Measurements from ENCODE around the gene NCKAP5.

The NCKAP5 gene

DNA sequence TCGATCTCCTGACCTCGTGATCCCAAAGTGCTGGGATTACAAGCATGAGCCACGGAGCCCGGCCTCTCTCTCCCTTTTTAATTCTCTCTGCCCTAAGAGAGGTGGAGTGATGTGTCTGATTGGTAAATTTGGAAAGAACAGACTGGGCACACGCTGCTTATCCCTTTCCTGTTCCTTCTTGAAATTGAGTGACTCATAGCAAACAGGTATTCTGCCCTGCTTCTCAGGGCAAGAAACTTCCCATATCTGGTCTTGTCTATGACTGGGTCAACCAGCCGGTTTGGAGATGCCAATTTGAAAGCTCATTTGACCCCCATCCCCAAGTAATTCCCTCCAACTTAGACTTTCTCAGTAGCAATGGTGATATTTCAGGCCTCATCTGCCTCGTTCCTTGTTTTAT, 913.3 kb downstream of the NCKAP5 start:
- H3K4me3 ChIP-seq (ENCODE audit: insufficient read length, low read depth) = no peak overlapping the region
- no peak for TF ChIP-seq ZNF274 (IDR thresholded peaks at IDR 0.05; ENCODE audit: low read depth, low read length)
- no peak for TF ChIP-seq SUZ12 (IDR thresholded peaks at IDR 0.05; ENCODE audit: extremely low read depth, insufficient read depth, insufficient read length)
- TF ChIP-seq YY1 (IDR thresholded peaks at IDR 0.05; ENCODE audit: insufficient read depth, insufficient read length) = no peak
- H3K9me3 ChIP-seq (ENCODE audit: insufficient read depth, low read length) = no peaks in the 10 kb centered on the region
- H3K27me3 ChIP-seq (ENCODE audit: insufficient read depth, insufficient read length) = no peaks in the 10 kb centered on the region
- H3K4me1 ChIP-seq (ENCODE audit: insufficient read depth, insufficient read length) = no peaks in the 10 kb centered on the region
- peaks cover 49% of the 10 kb centered on the region for H3K36me3 ChIP-seq (ENCODE audit: insufficient read depth, insufficient read length, low read length)
- H3K9ac ChIP-seq (ENCODE audit: insufficient read length, low read depth) = no peak overlapping the region
- no peak for DNase-seq (ENCODE audit: low read depth, low spot score)

DNA sequence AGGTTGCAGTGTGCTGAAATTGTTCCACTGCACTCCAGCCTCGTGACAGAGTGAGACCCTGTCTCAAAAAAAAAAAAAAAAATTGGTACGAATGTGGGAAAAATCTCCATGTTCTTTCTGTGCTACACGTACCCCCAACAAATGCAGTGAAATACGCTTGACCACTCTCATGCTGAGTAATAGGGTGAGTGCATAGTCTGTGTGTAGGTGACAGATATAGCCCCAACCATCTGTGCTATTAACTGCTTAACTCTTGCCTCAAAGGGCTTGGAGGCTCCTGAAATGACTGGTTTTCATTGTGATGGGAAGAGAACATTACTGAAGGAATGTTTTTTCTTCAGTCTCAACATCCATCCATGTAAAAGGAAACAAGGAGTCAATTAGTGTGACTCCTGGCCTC, 913.9 kb downstream of the NCKAP5 start:
- DNase-seq (ENCODE audit: low read depth, low spot score) = no peak
- Histone ChIP-seq H3K9ac (ENCODE audit: insufficient read length, low read depth) (no peak overlapping the region), H3K9me3 (ENCODE audit: insufficient read depth, low read length) (no peaks in the 10 kb centered on the region), H3K36me3 (ENCODE audit: insufficient read depth, insufficient read length, low read length) (peaks cover 43% of the 10 kb centered on the region), H3K27me3 (ENCODE audit: insufficient read depth, insufficient read length) (no peaks in the 10 kb centered on the region), H3K4me3 (ENCODE audit: insufficient read length, low read depth) (no peak overlapping the region), H3K4me1 (ENCODE audit: insufficient read depth, insufficient read length) (no peaks in the 10 kb centered on the region)
- TF ChIP-seq YY1 (IDR thresholded peaks at IDR 0.05; ENCODE audit: insufficient read depth, insufficient read length) (no peak), ZNF274 (IDR thresholded peaks at IDR 0.05; ENCODE audit: low read depth, low read length) (no peak), SUZ12 (IDR thresholded peaks at IDR 0.05; ENCODE audit: extremely low read depth, insufficient read depth, insufficient read length) (no peak)

DNA sequence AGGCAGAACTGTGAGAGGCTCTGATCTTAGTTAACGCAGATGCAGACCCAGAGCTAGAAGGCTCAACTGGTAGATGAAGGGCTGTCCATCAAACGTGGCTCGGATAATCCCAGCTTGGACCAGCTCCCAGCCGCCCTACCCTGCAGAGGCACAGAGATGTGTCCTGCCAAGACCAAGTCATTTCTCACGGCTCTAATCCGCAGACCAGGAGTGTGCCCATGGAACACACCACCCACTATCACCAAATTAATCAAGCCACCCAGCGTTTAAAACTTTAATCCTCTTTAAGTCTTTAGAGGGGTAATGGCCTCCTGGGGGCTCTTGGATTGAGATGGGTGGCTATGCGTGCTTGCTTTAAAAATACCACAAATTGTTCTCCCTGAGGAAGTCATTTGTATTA, 915.8 kb downstream of the NCKAP5 start:
- Histone ChIP-seq H3K4me3 (ENCODE audit: insufficient read length, low read depth) (no peak overlapping the region), H3K9ac (ENCODE audit: insufficient read length, low read depth) (no peak overlapping the region), H3K27me3 (ENCODE audit: insufficient read depth, insufficient read length) (no peaks in the 10 kb centered on the region), H3K4me1 (ENCODE audit: insufficient read depth, insufficient read length) (peaks cover 2% of the 10 kb centered on the region), H3K36me3 (ENCODE audit: insufficient read depth, insufficient read length, low read length) (peaks cover 33% of the 10 kb centered on the region), H3K9me3 (ENCODE audit: insufficient read depth, low read length) (no peaks in the 10 kb centered on the region)
- no peak for DNase-seq (ENCODE audit: low read depth, low spot score)
- TF ChIP-seq YY1 (IDR thresholded peaks at IDR 0.05; ENCODE audit: insufficient read depth, insufficient read length) (no peak), SUZ12 (IDR thresholded peaks at IDR 0.05; ENCODE audit: extremely low read depth, insufficient read depth, insufficient read length) (no peak), ZNF274 (IDR thresholded peaks at IDR 0.05; ENCODE audit: low read depth, low read length) (no peak)

DNA sequence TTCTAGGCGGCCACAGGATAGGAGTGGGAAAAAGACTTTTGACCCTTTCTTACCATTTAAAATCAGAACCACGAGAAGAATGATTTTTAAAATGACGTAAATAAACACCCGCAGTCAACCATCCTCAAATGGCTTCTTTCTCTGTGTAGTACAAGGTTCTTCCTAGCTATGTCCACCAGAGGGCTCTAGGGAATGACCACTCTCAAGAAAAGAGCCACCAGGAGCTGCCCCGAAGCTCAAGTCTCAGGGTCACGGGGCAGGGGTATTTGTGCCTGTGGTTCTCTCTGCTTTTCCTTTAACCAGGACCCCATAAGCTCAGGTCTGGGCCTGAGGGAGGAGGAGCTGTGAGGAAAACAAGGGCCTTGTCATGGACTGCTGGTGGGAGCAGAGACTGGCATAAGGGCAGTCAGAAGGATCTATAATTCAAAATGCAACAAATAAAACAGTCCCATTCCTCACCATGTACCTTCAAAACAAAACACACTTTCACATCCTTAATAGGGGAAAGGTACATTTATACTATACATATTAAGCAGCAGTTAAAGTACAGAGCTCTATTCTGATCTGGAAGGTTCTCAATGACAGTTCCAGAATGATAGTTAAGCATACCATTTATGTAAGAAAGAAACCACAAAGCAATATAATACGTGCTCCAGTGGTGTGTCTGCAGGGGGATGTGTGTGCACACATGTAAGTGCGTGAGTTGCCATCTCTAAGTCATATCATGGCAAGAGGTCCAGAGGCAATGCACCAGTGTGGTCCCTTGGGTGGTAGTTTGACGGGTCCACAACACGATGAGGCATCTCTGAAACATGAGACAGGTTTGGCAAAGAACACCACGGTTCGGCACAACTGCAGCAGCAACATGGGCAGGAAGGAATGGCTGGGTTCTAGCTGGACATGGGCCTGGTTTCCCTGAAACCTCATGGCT, 916.9 kb downstream of the NCKAP5 start:
- H3K27me3 ChIP-seq (ENCODE audit: insufficient read depth, insufficient read length) = no peaks in the 10 kb centered on the region
- peak; percentile 59 for DNase-seq (ENCODE audit: low read depth, low spot score)
- H3K4me3 ChIP-seq (ENCODE audit: insufficient read length, low read depth) = no peak overlapping the region
- TF ChIP-seq ZNF274 (IDR thresholded peaks at IDR 0.05; ENCODE audit: low read depth, low read length) (no peak), YY1 (IDR thresholded peaks at IDR 0.05; ENCODE audit: insufficient read depth, insufficient read length) (no peak), SUZ12 (IDR thresholded peaks at IDR 0.05; ENCODE audit: extremely low read depth, insufficient read depth, insufficient read length) (no peak)
- no peaks in the 10 kb centered on the region for H3K9me3 ChIP-seq (ENCODE audit: insufficient read depth, low read length)
- no peak overlapping the region for H3K9ac ChIP-seq (ENCODE audit: insufficient read length, low read depth)
- peaks cover 30% of the 10 kb centered on the region for H3K36me3 ChIP-seq (ENCODE audit: insufficient read depth, insufficient read length, low read length)
- peaks cover 2% of the 10 kb centered on the region for H3K4me1 ChIP-seq (ENCODE audit: insufficient read depth, insufficient read length)

DNA sequence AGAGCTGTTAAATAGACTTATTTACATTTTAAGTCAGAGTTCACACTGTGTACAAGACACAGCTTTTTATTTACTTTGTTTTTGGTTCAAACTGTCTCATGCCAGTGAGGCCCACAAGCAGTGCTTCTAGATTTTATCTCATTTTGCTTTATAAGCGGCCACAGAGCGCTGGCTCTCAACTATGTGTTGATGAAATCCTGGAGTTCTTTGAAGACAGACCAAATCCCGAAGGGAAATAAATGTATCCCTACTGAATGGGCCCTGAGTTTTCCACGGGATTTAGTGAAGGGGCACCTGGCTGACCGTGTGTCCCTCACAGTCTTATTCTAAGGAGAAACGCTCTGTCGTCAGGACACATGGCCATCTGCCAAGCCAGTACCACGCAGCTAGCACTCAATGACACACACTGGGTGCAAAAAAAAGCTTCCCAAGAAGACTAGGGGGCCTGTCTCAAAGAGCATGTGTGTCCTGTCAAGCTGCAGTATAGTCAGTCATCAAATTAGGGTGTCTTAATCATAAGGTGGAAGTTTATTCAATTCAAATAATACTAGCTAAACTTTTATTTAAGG, 921.6 kb downstream of the NCKAP5 start:
- Histone ChIP-seq H3K4me3 (ENCODE audit: insufficient read length, low read depth) (no peak overlapping the region), H3K9me3 (ENCODE audit: insufficient read depth, low read length) (no peaks in the 10 kb centered on the region), H3K9ac (ENCODE audit: insufficient read length, low read depth) (no peak overlapping the region), H3K36me3 (ENCODE audit: insufficient read depth, insufficient read length, low read length) (peaks cover 48% of the 10 kb centered on the region), H3K4me1 (ENCODE audit: insufficient read depth, insufficient read length) (peaks cover 4% of the 10 kb centered on the region), H3K27me3 (ENCODE audit: insufficient read depth, insufficient read length) (no peaks in the 10 kb centered on the region)
- no peak for TF ChIP-seq SUZ12 (IDR thresholded peaks at IDR 0.05; ENCODE audit: extremely low read depth, insufficient read depth, insufficient read length)
- TF ChIP-seq ZNF274 (IDR thresholded peaks at IDR 0.05; ENCODE audit: low read depth, low read length) = no peak
- TF ChIP-seq YY1 (IDR thresholded peaks at IDR 0.05; ENCODE audit: insufficient read depth, insufficient read length) = no peak
- DNase-seq (ENCODE audit: low read depth, low spot score) = no peak

DNA sequence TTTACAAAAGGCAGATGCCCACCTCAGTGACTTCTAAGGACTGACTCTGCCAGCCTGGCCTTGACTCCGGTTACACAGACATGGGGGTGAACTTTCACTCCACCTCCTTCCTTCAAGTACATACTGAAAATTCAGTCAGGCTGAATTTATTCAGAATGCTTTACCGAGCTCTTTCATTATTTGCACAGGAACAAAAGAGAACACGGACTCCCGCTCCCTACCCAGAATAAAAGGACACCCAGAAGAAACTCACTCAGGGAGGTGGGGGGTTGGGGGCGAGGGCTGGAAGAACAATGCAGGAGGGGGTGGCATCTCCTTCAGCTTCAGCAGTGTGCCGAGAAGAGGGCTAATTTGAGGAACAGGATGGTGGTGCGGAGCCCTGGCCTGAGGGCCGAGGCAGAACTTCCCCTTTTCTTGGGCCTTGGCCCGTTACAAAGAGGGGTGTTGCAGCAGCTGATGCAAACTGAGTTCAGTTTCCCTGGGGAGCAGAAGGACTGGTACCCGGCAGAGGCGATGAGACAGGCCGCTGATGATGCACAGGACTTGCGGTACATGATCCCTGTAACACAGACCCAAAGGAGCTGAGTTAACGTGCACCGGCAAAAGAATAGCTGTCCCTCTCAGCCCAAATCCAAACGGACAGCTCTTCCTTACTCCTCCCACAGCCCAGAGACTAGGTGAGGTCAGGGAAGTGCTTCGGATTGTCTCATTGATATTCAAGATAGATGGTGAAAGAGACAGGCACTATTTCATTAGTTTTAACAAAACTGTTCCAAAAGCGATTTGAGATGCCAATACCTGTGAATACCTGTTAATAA, 922.3 kb downstream of the NCKAP5 start:
- no peak overlapping the region for H3K9ac ChIP-seq (ENCODE audit: insufficient read length, low read depth)
- no peak for DNase-seq (ENCODE audit: low read depth, low spot score)
- H3K4me1 ChIP-seq (ENCODE audit: insufficient read depth, insufficient read length) = peaks cover 4% of the 10 kb centered on the region
- H3K9me3 ChIP-seq (ENCODE audit: insufficient read depth, low read length) = no peaks in the 10 kb centered on the region
- H3K36me3 ChIP-seq (ENCODE audit: insufficient read depth, insufficient read length, low read length) = peaks cover 48% of the 10 kb centered on the region
- H3K27me3 ChIP-seq (ENCODE audit: insufficient read depth, insufficient read length) = no peaks in the 10 kb centered on the region
- TF ChIP-seq ZNF274 (IDR thresholded peaks at IDR 0.05; ENCODE audit: low read depth, low read length) (no peak), SUZ12 (IDR thresholded peaks at IDR 0.05; ENCODE audit: extremely low read depth, insufficient read depth, insufficient read length) (no peak), YY1 (IDR thresholded peaks at IDR 0.05; ENCODE audit: insufficient read depth, insufficient read length) (no peak)
- H3K4me3 ChIP-seq (ENCODE audit: insufficient read length, low read depth) = no peak overlapping the region

Data from NT2/D1 (cell line).